ENCODE data around the gene DHRS13. TPM values are rescaled to one million over a fixed set of nuclear protein-coding genes. Genes with fewer than 3 reads are reported as not detected.

The DHRS13 gene
- total RNA-seq, 2 donors from 2014 or later: 7.3 to 9.9 TPM

DNA sequence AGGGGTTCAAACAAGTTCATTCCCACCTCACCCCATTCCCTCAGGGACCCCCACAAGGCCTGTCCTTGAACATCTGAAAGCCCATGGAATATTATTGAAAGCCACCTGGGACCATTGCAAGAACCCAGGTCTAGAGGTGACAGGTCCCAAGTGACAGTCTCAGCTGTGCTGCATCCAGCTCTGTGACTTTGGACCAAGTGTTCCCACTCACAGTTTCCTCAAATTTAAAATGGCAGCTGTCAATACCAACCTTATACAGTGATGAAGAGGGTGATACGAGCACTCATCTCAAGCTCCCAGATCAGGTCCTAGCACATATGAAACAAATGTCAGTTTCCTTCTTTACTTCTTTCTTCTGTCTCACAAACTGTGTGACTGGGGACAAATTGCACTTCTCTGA, 38.9 kb downstream of the DHRS13 start:
- no peak for DNase-seq

DNA sequence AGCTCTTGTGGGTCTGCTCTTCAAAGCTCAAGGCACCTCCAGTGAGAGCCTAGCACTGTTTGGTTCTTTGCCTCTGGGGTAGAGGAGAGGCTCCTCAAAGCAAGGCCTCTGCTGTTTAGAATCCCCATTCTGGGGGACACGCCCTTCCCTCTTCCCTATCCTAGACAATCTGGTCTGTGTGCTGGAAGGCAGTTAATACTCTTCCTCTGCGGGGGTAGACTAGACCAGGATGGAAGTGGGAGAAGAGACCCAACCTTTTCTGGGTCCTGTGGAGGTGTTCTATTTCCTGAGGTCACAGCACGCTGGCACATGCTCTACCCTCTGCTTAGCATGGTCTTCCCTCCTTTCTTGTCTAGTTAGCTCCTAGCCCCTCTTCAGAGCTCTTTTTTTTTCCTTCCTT, 40.3 kb downstream of the DHRS13 start:
- WGBS, 2 donors: 90 to 100% methylated on average over 3 of the region's 3 CpGs
- H3K9me3 ChIP-seq: no peaks in the 10 kb centered on the region
- DNase-seq (no peak), ATAC-seq (no peak)
- no peak for TF ChIP-seq POLR2A (IDR thresholded peaks at IDR 0.05)
- TF ChIP-seq, protein P1, sequence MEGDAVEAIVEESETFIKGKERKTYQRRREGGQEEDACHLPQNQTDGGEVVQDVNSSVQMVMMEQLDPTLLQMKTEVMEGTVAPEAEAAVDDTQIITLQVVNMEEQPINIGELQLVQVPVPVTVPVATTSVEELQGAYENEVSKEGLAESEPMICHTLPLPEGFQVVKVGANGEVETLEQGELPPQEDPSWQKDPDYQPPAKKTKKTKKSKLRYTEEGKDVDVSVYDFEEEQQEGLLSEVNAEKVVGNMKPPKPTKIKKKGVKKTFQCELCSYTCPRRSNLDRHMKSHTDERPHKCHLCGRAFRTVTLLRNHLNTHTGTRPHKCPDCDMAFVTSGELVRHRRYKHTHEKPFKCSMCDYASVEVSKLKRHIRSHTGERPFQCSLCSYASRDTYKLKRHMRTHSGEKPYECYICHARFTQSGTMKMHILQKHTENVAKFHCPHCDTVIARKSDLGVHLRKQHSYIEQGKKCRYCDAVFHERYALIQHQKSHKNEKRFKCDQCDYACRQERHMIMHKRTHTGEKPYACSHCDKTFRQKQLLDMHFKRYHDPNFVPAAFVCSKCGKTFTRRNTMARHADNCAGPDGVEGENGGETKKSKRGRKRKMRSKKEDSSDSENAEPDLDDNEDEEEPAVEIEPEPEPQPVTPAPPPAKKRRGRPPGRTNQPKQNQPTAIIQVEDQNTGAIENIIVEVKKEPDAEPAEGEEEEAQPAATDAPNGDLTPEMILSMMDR (IDR thresholded peaks at IDR 0.05): no peak
- H3K27me3 ChIP-seq: no peaks in the 10 kb centered on the region
- no peak overlapping the region for H3K27ac ChIP-seq
- no peaks in the 10 kb centered on the region for H3K4me1 ChIP-seq
- H3K36me3 ChIP-seq (replicated peaks in 1 of 2; ENCODE audit: insufficient read depth in 1 of 2, low read depth in 2 of 2): peaks cover 9 to 16% of the 10 kb centered on the region in 2 donors
- no peak overlapping the region for H3K4me3 ChIP-seq
- intact Hi-C loops (cut with DNase I): no loop called here

More for the DNA sequence above, 38.9 kb downstream of the DHRS13 start:
- H3K9me3 ChIP-seq: no peaks in the 10 kb centered on the region
- TF ChIP-seq POLR2A (IDR thresholded peaks at IDR 0.05): no peak
- TF ChIP-seq, protein P1 (IDR thresholded peaks at IDR 0.05): no peak
- H3K27me3 ChIP-seq: no peaks in the 10 kb centered on the region
- H3K27ac ChIP-seq: no peak overlapping the region
- H3K4me1 ChIP-seq: no peaks in the 10 kb centered on the region
- 67 to 85% methylated on average over 1 of the region's 1 CpG for WGBS, 2 donors
- H3K36me3 ChIP-seq (replicated peaks in 1 of 2; ENCODE audit: insufficient read depth in 1 of 2, low read depth in 2 of 2): peaks cover 2 to 8% of the 10 kb centered on the region in 2 donors
- H3K4me3 ChIP-seq: no peak overlapping the region
- ATAC-seq: no peak
- intact Hi-C loops (cut with DNase I): no loop called here

DNA sequence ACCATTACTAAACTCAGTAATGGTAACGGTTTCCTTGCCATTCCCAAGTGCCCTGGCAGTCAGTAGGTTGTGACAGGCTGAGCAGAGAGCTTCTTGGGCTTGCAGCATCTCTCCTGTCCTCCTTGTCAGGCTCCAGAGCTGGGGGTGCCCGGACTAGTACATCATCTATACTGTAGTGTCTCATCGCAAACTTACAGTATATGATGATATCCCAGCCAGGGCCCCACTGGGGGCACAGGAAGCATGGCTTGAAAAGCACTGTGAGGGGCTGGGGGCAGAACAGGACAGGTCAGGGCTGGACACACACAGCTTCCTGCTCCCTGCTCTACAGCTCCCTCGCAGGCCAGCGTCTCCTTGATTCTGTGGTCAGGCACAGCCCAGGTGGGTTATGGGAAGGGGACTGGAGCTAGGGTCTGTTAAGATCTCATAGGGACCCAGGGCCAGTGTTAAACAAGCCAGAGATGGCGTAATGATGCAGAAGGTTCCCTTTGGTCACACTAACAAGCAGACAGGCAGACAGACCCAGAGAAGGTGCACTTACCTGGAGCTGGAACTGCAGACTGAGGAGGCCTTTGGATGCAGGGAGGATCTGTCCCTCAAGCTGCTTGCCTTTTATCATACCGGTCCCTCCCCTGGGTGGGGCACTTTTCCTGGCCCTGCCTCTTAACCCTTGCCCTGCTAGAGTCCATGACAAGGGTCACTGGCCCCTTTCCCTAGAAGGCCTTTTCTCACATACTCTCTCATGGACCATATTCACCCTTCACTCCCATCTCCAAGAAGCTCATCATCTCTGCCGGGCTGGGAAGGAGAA, 41.3 kb downstream of the DHRS13 start:
- peaks cover 9 to 16% of the 10 kb centered on the region in 2 donors for H3K36me3 ChIP-seq (replicated peaks in 1 of 2; ENCODE audit: insufficient read depth in 1 of 2, low read depth in 2 of 2)
- H3K4me1 ChIP-seq: no peaks in the 10 kb centered on the region
- DNase-seq (no peak), ATAC-seq (no peak)
- no peak overlapping the region for H3K27ac ChIP-seq
- WGBS, 2 donors: 66 to 77% methylated on average over 6 to 8 of the region's 8 CpGs
- H3K4me3 ChIP-seq: no peak overlapping the region
- H3K27me3 ChIP-seq: no peaks in the 10 kb centered on the region
- intact Hi-C loops (cut with DNase I): no loop called here
- TF ChIP-seq POLR2A (IDR thresholded peaks at IDR 0.05): no peak
- TF ChIP-seq, protein P1 (IDR thresholded peaks at IDR 0.05): no peak
- H3K9me3 ChIP-seq: no peaks in the 10 kb centered on the region

DNA sequence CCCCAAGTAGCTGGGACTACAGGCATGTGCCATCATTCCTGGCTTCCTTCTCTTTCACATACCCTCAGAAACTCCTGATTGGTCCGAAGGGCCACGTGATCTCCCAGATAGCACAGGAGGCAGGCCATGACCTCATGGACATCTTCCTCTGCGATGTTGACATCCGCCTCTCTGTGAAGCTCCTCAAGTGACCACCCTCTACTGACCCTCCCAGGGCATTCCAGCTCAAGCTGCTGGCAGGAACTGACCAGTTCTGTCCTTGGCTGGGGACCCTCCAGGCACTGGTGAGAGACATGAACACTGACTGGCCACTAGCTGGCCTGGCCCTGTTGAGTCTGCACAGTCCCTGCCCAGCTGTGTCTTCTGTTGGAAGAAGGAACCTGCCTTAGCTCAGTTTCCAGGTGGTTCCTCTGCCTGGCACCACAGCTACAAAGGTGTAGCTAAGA, 42.5 kb downstream of the DHRS13 start:
- Histone ChIP-seq H3K4me1 (peaks cover 5% of the 10 kb centered on the region), H3K36me3 (replicated peaks in 1 of 2; ENCODE audit: insufficient read depth in 1 of 2, low read depth in 2 of 2) (peaks cover 9 to 16% of the 10 kb centered on the region in 2 donors), H3K27me3 (no peaks in the 10 kb centered on the region), H3K9me3 (no peaks in the 10 kb centered on the region), H3K27ac (no peak overlapping the region), H3K4me3 (no peak overlapping the region)
- DNase-seq: no peak
- 96 to 98% methylated on average over 4 of the region's 4 CpGs for WGBS, 2 donors
- no peak for ATAC-seq
- intact Hi-C loops (cut with DNase I): no loop called here
- TF ChIP-seq, protein P1 (IDR thresholded peaks at IDR 0.05): no peak
- TF ChIP-seq POLR2A (IDR thresholded peaks at IDR 0.05): no peak
